Gastrocnemius medialis (tissue), 4 donors: ENCODE measurements around the gene KIR2DL1. TPM values are rescaled to one million over a fixed set of nuclear protein-coding genes. Genes with fewer than 3 reads are reported as not detected.
"Not testable (repeated sequence)": the region's sequence is repeated elsewhere in the genome, so short reads cannot be mapped to it uniquely, and the experiment has no call there.

Experiments
- ATAC-seq, 2 donors: fragments of 150-250 bp; one replicate each; pipeline ENCODE4 v1.9.1; 2016
- DNase-seq, 2 donors: peaks; one replicate each; pipeline ENCODE4 v3.0.0-alpha.2; 2019
- H3K27ac ChIP-seq, 4 donors: fragments of 200-600 bp; sonication (generic); 1 replicate in 1 of 4; 2 replicates in 3 of 4; pipeline ENCODE4 v1.5.1; 2016 to 2018; ENCODE audit warnings: mild to moderate bottlenecking in 2 of 4, moderate library complexity in 1 of 4
- H3K27me3 ChIP-seq, 3 donors: fragments of 200-600 bp; sonication (generic) in 2 of 3; 1 replicate in 1 of 3; 2 replicates in 2 of 3; pipeline versions ENCODE4 v1.5.1 to v1.6.0; 2016 to 2019; ENCODE audit warnings: mild to moderate bottlenecking in 1 of 3, moderate library complexity in 1 of 3
- H3K36me3 ChIP-seq, 2 donors: fragments of 200-600 bp; sonication (generic) in 1 of 2; one replicate each; pipeline ENCODE4 v1.5.1; 2017 to 2018
- H3K4me1 ChIP-seq, 2 donors: fragments of 200-600 bp; sonication (generic) in 1 of 2; one replicate each; pipeline ENCODE4 v1.5.1; 2016 to 2017; ENCODE audit warnings: mild to moderate bottlenecking in 2 of 2
- H3K4me3 ChIP-seq, 4 donors: fragments of 200-600 bp; sonication (generic) in 3 of 4; 1 replicate in 1 of 4; 2 replicates in 3 of 4; pipeline ENCODE4 v1.5.1; 2016 to 2019; ENCODE audit warnings: mild to moderate bottlenecking in 2 of 4
- H3K9me3 ChIP-seq, 3 donors: fragments of 200-600 bp; sonication (generic) in 2 of 3; 1 replicate in 1 of 3; 2 replicates in 2 of 3; pipeline ENCODE4 v1.5.1; 2016 to 2019
- in situ Hi-C, 4 donors: fragments of 200-750 bp; cut with MboI; loops; one replicate each; pipeline versions ENCODE4 v1.15.0 to v1.8.0; 2017; ENCODE audit warnings: low sequenced_read_pairs in 4 of 4
- intact Hi-C: fragments of 100-400 bp; cut with DNase I; formaldehyde crosslinking; loops from one replicate; pipeline ENCODE4 v1.15.1; 2023; ENCODE audit warnings: low total_unique reads
- total RNA-seq, 4 donors: library from RNA; depleted of rRNA; stranded (reverse); fragments of >200 nt; gene quantifications; one replicate each; pipeline versions ENCODE4 v1.1.0 to v1.2.3, GENCODE V29; 2016

The KIR2DL1 gene
- total RNA-seq, 4 donors from 2014 or later: not detected

- H3K4me3 ChIP-seq, ATAC-seq, H3K27me3 ChIP-seq, H3K9me3 ChIP-seq, DNase-seq, H3K27ac ChIP-seq, H3K4me1 ChIP-seq, in situ Hi-C loops, H3K36me3 ChIP-seq: not testable (repeated sequence)
- intact Hi-C loops: loop anchor here (10.0 kb wide), 1 partner anchor 74 kb away; no protein-coding TSS in a partner anchor
Measured at GRCh38 chr19:54771018-54771960, 1.7 kb downstream of the KIR2DL1 start.

DNA sequence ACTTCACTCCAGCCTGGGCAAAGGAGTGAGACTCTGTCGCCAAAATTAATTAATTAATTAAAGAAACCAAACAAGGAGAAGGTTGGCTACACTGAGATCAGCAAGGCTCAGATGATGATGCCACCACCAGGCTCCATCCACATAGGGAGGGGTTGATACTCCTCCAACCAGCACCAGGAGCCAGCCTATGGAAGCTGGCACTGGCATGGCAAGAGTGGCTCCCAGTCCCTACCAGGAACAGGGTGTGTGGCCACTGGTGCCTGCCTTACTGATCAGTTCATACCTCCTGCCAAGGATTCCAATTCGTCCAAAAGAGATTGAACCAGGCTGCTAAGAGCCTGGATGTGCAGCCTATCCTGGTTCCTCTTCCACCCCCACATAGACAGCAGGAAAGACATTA, 3.1 kb downstream of the KIR2DL1 start:
- intact Hi-C loops: loop anchor here (10.0 kb wide), 1 partner anchor 72 kb away; no protein-coding TSS in a partner anchor

GRCh38 chr19:54775095-54775815, 5.7 kb downstream of the KIR2DL1 start:
- H3K27me3 ChIP-seq, H3K27ac ChIP-seq, in situ Hi-C loops, H3K4me1 ChIP-seq, ATAC-seq, H3K36me3 ChIP-seq, H3K4me3 ChIP-seq, H3K9me3 ChIP-seq, DNase-seq: not testable (repeated sequence)
- intact Hi-C loops: loop anchor here (10.0 kb wide), 1 partner anchor 70 kb away; no protein-coding TSS in a partner anchor

More for the DNA sequence above, 3.1 kb downstream of the KIR2DL1 start:
- H3K4me3 ChIP-seq, H3K36me3 ChIP-seq, H3K27ac ChIP-seq, H3K9me3 ChIP-seq, in situ Hi-C loops, ATAC-seq, H3K4me1 ChIP-seq, DNase-seq, H3K27me3 ChIP-seq: not testable (repeated sequence)

DNA sequence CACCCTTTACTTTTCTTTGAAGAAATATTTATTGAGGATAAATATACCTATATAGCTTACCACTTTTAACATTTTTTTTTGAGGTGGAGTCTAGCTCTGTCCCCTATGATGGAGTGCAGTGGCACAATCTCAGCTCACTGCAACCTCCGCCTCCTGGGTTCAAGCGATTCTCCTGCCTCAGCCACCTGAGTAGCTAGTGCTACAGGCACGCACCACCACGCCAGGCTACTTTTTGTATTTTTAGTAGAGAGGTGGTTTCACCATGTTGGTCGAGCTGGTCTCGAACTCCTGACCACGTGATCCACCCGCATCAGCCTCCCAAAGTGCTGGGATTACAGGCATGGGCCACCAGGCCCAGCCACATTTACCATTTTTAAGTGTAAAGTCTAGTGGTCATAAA, 6.2 kb downstream of the KIR2DL1 start:
- H3K9me3 ChIP-seq, DNase-seq, ATAC-seq, H3K36me3 ChIP-seq, H3K27ac ChIP-seq, H3K4me3 ChIP-seq, H3K4me1 ChIP-seq, H3K27me3 ChIP-seq, in situ Hi-C loops: not testable (repeated sequence)
- intact Hi-C loops: loop anchor here (10.0 kb wide), 1 partner anchor 69 kb away; no protein-coding TSS in a partner anchor

- H3K9me3 ChIP-seq, in situ Hi-C loops, ATAC-seq, H3K27me3 ChIP-seq, H3K27ac ChIP-seq, H3K4me1 ChIP-seq, H3K36me3 ChIP-seq, H3K4me3 ChIP-seq, DNase-seq: not testable (repeated sequence)
- intact Hi-C loops: loop anchor here (10.0 kb wide), 1 partner anchor 67 kb away; no protein-coding TSS in a partner anchor
Measured at GRCh38 chr19:54777851-54778250, 8.3 kb downstream of the KIR2DL1 start.

DNA sequence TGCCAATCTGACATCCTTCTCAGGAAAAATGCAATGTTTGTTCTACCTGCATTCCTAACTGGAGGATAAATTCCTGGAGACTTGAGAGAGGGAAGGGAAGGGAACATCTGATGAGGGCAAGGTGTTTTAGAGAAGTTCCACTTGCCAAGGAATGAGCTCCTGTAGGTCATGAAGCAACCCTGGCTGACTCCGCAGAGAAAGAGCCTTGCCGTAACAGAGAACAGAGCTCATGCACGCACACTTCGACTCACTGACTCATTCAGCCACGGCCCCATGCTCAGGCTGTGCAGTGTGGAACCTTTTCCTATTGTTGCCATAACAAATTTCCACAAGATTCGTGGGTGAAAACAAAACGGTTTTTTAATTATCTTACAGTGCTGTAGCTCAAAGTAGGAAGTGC, 9.3 kb downstream of the KIR2DL1 start:
- in situ Hi-C loops, H3K27ac ChIP-seq, H3K4me1 ChIP-seq, H3K9me3 ChIP-seq, DNase-seq, H3K27me3 ChIP-seq, H3K36me3 ChIP-seq, H3K4me3 ChIP-seq, ATAC-seq: not testable (repeated sequence)
- intact Hi-C loops: loop anchor here (10.0 kb wide), 1 partner anchor 66 kb away; no protein-coding TSS in a partner anchor

- in situ Hi-C loops, H3K9me3 ChIP-seq, H3K27me3 ChIP-seq, DNase-seq, H3K27ac ChIP-seq, H3K36me3 ChIP-seq, H3K4me3 ChIP-seq, H3K4me1 ChIP-seq, ATAC-seq, intact Hi-C loops: not testable (repeated sequence)
Measured at GRCh38 chr19:54782916-54783315, 13.3 kb downstream of the KIR2DL1 start.

DNA sequence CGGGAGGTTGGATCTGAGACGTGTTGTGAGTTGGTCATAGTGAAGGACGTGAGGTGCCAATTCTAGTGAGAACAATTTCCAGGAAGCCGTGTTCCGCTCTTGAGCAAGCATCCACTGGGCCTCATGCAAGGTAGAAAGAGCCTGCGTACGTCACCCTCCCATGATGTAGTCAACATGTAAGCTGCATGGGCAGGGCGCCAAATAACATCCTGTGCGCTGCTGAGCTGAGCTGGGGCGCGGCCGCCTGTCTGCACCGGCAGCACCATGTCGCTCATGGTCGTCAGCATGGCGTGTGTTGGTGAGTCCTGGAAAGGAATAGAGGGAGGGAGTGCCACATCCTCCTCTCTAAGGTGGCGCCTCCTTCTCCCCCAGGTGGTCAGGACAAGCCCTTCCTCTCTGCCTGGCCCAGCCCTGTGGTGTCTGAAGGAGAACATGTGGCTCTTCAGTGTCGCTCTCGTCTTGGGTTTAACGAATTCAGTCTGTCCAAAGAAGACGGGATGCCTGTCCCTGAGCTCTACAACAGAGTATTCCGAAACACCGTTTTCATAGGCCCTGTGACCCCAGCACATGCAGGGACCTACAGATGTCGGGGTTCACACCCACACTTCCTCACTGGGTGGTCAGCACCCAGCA, 16.6 kb downstream of the KIR2DL1 start:
- H3K4me3 ChIP-seq, H3K36me3 ChIP-seq, H3K27me3 ChIP-seq, H3K27ac ChIP-seq, ATAC-seq, DNase-seq, H3K9me3 ChIP-seq, H3K4me1 ChIP-seq, in situ Hi-C loops, intact Hi-C loops: not testable (repeated sequence)

DNA sequence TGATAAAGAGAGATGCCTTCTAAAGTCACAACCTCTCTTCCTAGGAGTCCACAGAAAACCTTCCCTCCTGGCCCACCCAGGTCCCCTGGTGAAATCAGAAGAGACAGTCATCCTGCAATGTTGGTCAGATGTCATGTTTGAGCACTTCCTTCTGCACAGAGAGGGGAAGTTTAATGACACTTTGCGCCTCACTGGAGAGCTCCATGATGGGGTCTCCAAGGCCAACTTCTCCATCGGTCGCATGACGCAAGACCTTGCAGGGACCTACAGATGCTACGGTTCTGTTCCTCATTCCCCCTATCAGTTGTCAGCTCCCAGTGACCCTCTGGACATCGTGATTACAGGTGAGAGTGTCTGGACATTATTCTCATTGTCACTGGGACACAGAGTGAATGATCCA, 18.6 kb downstream of the KIR2DL1 start:
- H3K4me3 ChIP-seq, in situ Hi-C loops, H3K27me3 ChIP-seq, intact Hi-C loops, H3K36me3 ChIP-seq, H3K9me3 ChIP-seq, H3K27ac ChIP-seq, DNase-seq, H3K4me1 ChIP-seq, ATAC-seq: not testable (repeated sequence)
